Measurements from ENCODE around the gene MCHR2. TPM values are rescaled to one million over a fixed set of nuclear protein-coding genes. Genes with fewer than 3 reads are reported as not detected.

MCHR2 gene
- not detected in 2 replicates for total RNA-seq

GRCh38 chr6:99993533-99994251 is at the start of gene MCHR2:
TSS of gene MCHR2 (minus strand) at chr6:99994223. CDS start at chr6:99956147, 38,076 bp downstream.

